Measurements from ENCODE around the gene L3MBTL3. TPM values are rescaled to one million over a fixed set of nuclear protein-coding genes. Genes with fewer than 3 reads are reported as not detected.

Gene L3MBTL3
- polyA plus RNA-seq, 1 donor from 2014 or later, result 47.6 TPM

DNA sequence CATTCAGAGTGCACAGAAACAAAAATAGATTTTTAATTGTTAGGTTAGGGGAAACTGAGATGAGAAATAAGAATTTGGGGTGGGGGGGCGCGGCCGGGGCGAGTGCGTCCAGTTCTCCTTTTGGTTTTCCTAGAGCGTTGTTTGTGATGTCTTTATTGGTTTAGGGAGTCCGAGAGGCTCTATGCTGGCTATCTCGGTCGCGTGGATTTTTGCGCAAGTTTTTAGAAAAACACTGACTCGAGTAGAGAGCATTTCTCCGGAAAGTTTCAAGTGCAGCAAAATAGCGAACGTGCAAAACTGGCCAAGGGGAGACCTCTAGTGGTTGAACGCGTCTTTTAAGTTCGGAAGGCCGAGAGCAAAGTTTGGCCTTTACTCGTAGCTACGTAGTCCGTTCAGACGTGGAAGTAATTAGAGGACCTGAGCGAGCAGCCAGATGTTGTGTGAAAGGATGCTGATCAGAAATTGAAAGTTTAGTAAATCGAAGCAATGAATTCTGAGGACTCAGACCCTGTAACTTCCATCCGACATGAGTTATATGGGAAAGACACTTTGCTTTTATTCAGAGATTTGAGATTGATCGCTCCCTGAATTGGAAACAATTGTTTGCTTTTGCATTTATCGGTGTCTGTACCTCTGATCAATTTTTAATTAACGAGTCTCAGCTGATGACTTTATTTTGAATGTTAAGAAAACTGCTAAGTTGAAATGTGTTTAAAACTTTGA lies 2.7 kb downstream of the L3MBTL3 start:
- H2AFZ ChIP-seq (ENCODE audit: low read depth, low read length), result no peak overlapping the region

DNA sequence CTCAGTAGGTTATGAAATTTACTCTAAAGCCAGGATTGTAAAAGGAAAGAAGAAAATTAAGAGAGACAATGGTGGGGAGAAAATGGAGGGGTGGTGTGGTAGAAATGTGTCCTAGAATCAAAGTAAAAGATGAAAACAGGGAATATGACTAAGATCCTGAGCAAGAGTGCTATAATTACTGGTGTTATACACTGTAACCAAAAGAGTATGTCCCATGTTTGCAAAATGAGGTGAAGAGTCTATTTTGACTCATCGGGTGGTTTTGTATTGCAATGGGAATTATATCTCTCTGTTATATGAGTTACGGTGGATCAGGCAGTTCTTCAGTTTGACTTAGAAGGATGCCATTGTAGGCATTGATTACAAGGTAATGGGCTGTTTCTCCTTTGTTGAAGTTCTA lies 8.5 kb downstream of the L3MBTL3 start:
- peaks cover 4% of the 10 kb centered on the region for H3K79me2 ChIP-seq (replicated peaks; ENCODE audit: insufficient read depth, low read length)
- H3K9me2 ChIP-seq (ENCODE audit: insufficient read depth, low read length), result no peaks in the 10 kb centered on the region

More for the DNA sequence above, 2.7 kb downstream of the L3MBTL3 start:
- Histone ChIP-seq H3K79me2 (replicated peaks; ENCODE audit: insufficient read depth, low read length) (peaks cover 4% of the 10 kb centered on the region), H3K36me3 (ENCODE audit: insufficient read depth, low read length) (no peaks in the 10 kb centered on the region), H3K9ac (ENCODE audit: low read length) (no peak overlapping the region), H3F3A (ENCODE audit: insufficient read depth, low read length, poor library complexity, severe bottlenecking) (no peaks in the 10 kb centered on the region), H4K20me1 (ENCODE audit: insufficient read depth) (no peaks in the 10 kb centered on the region), H3K27me3 (ENCODE audit: insufficient read depth, low read depth, low read length) (no peaks in the 10 kb centered on the region), H3K4me2 (ENCODE audit: low read length) (peak overlapping the region; percentile 90), H3K9me3 (ENCODE audit: low read length) (no peaks in the 10 kb centered on the region), H3K4me3 (ENCODE audit: low read length) (peak overlapping the region; percentile 67), H3K27ac (ENCODE audit: low read length) (no peak overlapping the region), H3K9me2 (ENCODE audit: insufficient read depth, low read length) (no peaks in the 10 kb centered on the region)
- peak; percentile 56 for TF ChIP-seq MXI1 (conservative IDR thresholded peaks at IDR 0.05; ENCODE audit: poor library complexity, severe bottlenecking)
- peak; percentile 85 for TF ChIP-seq SMC3 (conservative IDR thresholded peaks at IDR 0.05; ENCODE audit: poor library complexity)
- TF ChIP-seq POLR2AphosphoS5 (IDR thresholded peaks at IDR 0.05), result no peak
- no peak for TF ChIP-seq EZH2 (IDR thresholded peaks at IDR 0.05; ENCODE audit: borderline replicate concordance, insufficient read depth, low read length, poor library complexity, severe bottlenecking)
- peak; percentile 87 for TF ChIP-seq RAD21 (conservative IDR thresholded peaks at IDR 0.05)
- TF ChIP-seq TAF1 (IDR thresholded peaks at IDR 0.05; ENCODE audit: low read depth), result no peak
- TF ChIP-seq, protein P1, sequence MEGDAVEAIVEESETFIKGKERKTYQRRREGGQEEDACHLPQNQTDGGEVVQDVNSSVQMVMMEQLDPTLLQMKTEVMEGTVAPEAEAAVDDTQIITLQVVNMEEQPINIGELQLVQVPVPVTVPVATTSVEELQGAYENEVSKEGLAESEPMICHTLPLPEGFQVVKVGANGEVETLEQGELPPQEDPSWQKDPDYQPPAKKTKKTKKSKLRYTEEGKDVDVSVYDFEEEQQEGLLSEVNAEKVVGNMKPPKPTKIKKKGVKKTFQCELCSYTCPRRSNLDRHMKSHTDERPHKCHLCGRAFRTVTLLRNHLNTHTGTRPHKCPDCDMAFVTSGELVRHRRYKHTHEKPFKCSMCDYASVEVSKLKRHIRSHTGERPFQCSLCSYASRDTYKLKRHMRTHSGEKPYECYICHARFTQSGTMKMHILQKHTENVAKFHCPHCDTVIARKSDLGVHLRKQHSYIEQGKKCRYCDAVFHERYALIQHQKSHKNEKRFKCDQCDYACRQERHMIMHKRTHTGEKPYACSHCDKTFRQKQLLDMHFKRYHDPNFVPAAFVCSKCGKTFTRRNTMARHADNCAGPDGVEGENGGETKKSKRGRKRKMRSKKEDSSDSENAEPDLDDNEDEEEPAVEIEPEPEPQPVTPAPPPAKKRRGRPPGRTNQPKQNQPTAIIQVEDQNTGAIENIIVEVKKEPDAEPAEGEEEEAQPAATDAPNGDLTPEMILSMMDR (IDR thresholded peaks at IDR 0.05; ENCODE audit: poor library complexity, severe bottlenecking), result peak; percentile 86
- TF ChIP-seq EP300 (conservative IDR thresholded peaks at IDR 0.05; ENCODE audit: poor library complexity, severe bottlenecking), result no peak
- TF ChIP-seq, protein P2, sequence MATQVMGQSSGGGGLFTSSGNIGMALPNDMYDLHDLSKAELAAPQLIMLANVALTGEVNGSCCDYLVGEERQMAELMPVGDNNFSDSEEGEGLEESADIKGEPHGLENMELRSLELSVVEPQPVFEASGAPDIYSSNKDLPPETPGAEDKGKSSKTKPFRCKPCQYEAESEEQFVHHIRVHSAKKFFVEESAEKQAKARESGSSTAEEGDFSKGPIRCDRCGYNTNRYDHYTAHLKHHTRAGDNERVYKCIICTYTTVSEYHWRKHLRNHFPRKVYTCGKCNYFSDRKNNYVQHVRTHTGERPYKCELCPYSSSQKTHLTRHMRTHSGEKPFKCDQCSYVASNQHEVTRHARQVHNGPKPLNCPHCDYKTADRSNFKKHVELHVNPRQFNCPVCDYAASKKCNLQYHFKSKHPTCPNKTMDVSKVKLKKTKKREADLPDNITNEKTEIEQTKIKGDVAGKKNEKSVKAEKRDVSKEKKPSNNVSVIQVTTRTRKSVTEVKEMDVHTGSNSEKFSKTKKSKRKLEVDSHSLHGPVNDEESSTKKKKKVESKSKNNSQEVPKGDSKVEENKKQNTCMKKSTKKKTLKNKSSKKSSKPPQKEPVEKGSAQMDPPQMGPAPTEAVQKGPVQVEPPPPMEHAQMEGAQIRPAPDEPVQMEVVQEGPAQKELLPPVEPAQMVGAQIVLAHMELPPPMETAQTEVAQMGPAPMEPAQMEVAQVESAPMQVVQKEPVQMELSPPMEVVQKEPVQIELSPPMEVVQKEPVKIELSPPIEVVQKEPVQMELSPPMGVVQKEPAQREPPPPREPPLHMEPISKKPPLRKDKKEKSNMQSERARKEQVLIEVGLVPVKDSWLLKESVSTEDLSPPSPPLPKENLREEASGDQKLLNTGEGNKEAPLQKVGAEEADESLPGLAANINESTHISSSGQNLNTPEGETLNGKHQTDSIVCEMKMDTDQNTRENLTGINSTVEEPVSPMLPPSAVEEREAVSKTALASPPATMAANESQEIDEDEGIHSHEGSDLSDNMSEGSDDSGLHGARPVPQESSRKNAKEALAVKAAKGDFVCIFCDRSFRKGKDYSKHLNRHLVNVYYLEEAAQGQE (IDR thresholded peaks at IDR 0.05; ENCODE audit: borderline replicate concordance), result no peak

More for the DNA sequence above, 8.5 kb downstream of the L3MBTL3 start:
- H3K36me3 ChIP-seq (ENCODE audit: insufficient read depth, low read length), result no peaks in the 10 kb centered on the region
- no peak for TF ChIP-seq MXI1 (conservative IDR thresholded peaks at IDR 0.05; ENCODE audit: poor library complexity, severe bottlenecking)
- TF ChIP-seq TAF1 (IDR thresholded peaks at IDR 0.05; ENCODE audit: low read depth), result no peak
- TF ChIP-seq, protein P2 (IDR thresholded peaks at IDR 0.05; ENCODE audit: borderline replicate concordance), result no peak
- TF ChIP-seq RAD21 (conservative IDR thresholded peaks at IDR 0.05), result no peak
- TF ChIP-seq, protein P1 (IDR thresholded peaks at IDR 0.05; ENCODE audit: poor library complexity, severe bottlenecking), result no peak
- no peak for TF ChIP-seq EZH2 (IDR thresholded peaks at IDR 0.05; ENCODE audit: borderline replicate concordance, insufficient read depth, low read length, poor library complexity, severe bottlenecking)
- TF ChIP-seq SMC3 (conservative IDR thresholded peaks at IDR 0.05; ENCODE audit: poor library complexity), result no peak
- TF ChIP-seq EP300 (conservative IDR thresholded peaks at IDR 0.05; ENCODE audit: poor library complexity, severe bottlenecking), result no peak
- TF ChIP-seq POLR2AphosphoS5 (IDR thresholded peaks at IDR 0.05), result no peak
- H4K20me1 ChIP-seq (ENCODE audit: insufficient read depth), result no peaks in the 10 kb centered on the region
- H2AFZ ChIP-seq (ENCODE audit: low read depth, low read length), result no peak overlapping the region
- no peak overlapping the region for H3K4me3 ChIP-seq (ENCODE audit: low read length)
- H3K27ac ChIP-seq (ENCODE audit: low read length), result no peak overlapping the region
- H3K9ac ChIP-seq (ENCODE audit: low read length), result no peak overlapping the region
- no peaks in the 10 kb centered on the region for H3K9me3 ChIP-seq (ENCODE audit: low read length)
- H3K4me2 ChIP-seq (ENCODE audit: low read length), result no peak overlapping the region
- no peaks in the 10 kb centered on the region for H3F3A ChIP-seq (ENCODE audit: insufficient read depth, low read length, poor library complexity, severe bottlenecking)
- H3K27me3 ChIP-seq (ENCODE audit: insufficient read depth, low read depth, low read length), result no peaks in the 10 kb centered on the region

Measured in neural cell (in vitro differentiated cells).